Neural cell (in vitro differentiated cells): ENCODE data around the gene FAM170B. TPM values are rescaled to one million over a fixed set of nuclear protein-coding genes. Genes with fewer than 3 reads are reported as not detected.

Source experiments
- H2AFZ ChIP-seq: fragments of 200-600, 300-800 bp; sonication (generic), shearing (Covaris generic); 2 replicates; pipeline ENCODE4 v1.6.0; 2014; ENCODE audit warnings: low read depth, mild to moderate bottlenecking, antibody characterized with exemption, low read length, moderate library complexity
- H3F3A ChIP-seq: fragments of 200-600 bp; shearing (Covaris generic); 2 replicates; pipeline ENCODE4 v1.6.1; 2016; ENCODE audit warnings: mild to moderate bottlenecking, moderate library complexity, mixed read lengths, antibody characterized with exemption, low read length; ENCODE audit not compliant: insufficient read depth, poor library complexity, severe bottlenecking
- H3K27ac ChIP-seq: fragments of 200-600, 300-800 bp; sonication (generic), shearing (Covaris generic); 2 replicates; pipeline ENCODE4 v1.5.1; 2014; ENCODE audit warnings: mild to moderate bottlenecking, low read length, moderate library complexity
- H3K27me3 ChIP-seq: fragments of 300-800, 200-600 bp; sonication (generic), shearing (Covaris generic); 2 replicates; pipeline ENCODE4 v1.6.0; 2014; ENCODE audit warnings: mild to moderate bottlenecking, low read depth, low read length, moderate library complexity; ENCODE audit not compliant: insufficient read depth
- H3K36me3 ChIP-seq: fragments of 300-800, 200-600 bp; sonication (generic), shearing (Covaris generic); 2 replicates; pipeline ENCODE4 v1.5.1; 2014; ENCODE audit warnings: mild to moderate bottlenecking, antibody characterized with exemption, low read length, moderate library complexity; ENCODE audit not compliant: insufficient read depth
- H3K4me2 ChIP-seq: fragments of 300-800, 200-600 bp; sonication (generic), shearing (Covaris generic); 2 replicates; pipeline ENCODE4 v1.6.0; 2014; ENCODE audit warnings: mild to moderate bottlenecking, low read length
- H3K4me3 ChIP-seq: fragments of 300-800, 200-600 bp; sonication (generic), shearing (Covaris generic); 2 replicates; pipeline ENCODE4 v1.5.1; 2014; ENCODE audit warnings: mild to moderate bottlenecking, low read length, moderate library complexity
- H3K79me2 ChIP-seq: fragments of 200-600 bp; shearing (Covaris generic); replicated peaks from 2 replicates; pipeline ENCODE4 v1.6.0; 2014; ENCODE audit warnings: mild to moderate bottlenecking, low read length, moderate library complexity; ENCODE audit not compliant: insufficient read depth
- H3K9ac ChIP-seq: fragments of 300-800, 200-600 bp; sonication (generic), shearing (Covaris generic); 2 replicates; pipeline ENCODE4 v1.6.1; 2016; ENCODE audit warnings: mild to moderate bottlenecking, low read length, mixed read lengths
- H3K9me2 ChIP-seq: fragments of 200-600 bp; shearing (Covaris generic); 2 replicates; pipeline ENCODE4 v1.6.1; 2016; ENCODE audit warnings: mild to moderate bottlenecking, low read length, mixed read lengths; ENCODE audit not compliant: insufficient read depth
- H3K9me3 ChIP-seq: fragments of 200-600, 300-800 bp; sonication (generic), shearing (Covaris generic); 2 replicates; pipeline ENCODE4 v1.6.1; 2016; ENCODE audit warnings: mild to moderate bottlenecking, mixed run types, low read length, moderate library complexity, mixed read lengths
- H4K20me1 ChIP-seq: fragments of 200-600 bp; shearing (Covaris generic); 2 replicates; pipeline ENCODE4 v1.6.1; 2016; ENCODE audit warnings: mild to moderate bottlenecking, mixed run types; ENCODE audit not compliant: insufficient read depth
- EP300 ChIP-seq: fragments of 450-650 bp; conservative IDR thresholded peaks from 2 replicates; pipeline ENCODE4 v1.6.1; 2014; ENCODE audit warnings: antibody characterized with exemption, mild to moderate bottlenecking, moderate library complexity; ENCODE audit not compliant: poor library complexity, severe bottlenecking
- EZH2 ChIP-seq: fragments of 200-600, 300-800 bp; shearing (Covaris generic), sonication (generic); IDR thresholded peaks from 2 replicates; pipeline ENCODE4 v1.6.1; 2014; ENCODE audit warnings: antibody characterized with exemption, low read length, borderline replicate concordance, mild to moderate bottlenecking; ENCODE audit not compliant: insufficient read depth, poor library complexity, severe bottlenecking
- MXI1 ChIP-seq: fragments of 450-650 bp; conservative IDR thresholded peaks from 2 replicates; pipeline ENCODE4 v1.6.1; 2014; ENCODE audit warnings: antibody characterized with exemption, mild to moderate bottlenecking; ENCODE audit not compliant: poor library complexity, severe bottlenecking
- POLR2AphosphoS5 ChIP-seq: IDR thresholded peaks from 2 replicates; pipeline ENCODE4 v1.6.1; 2012
- RAD21 ChIP-seq: fragments of 450-650 bp; conservative IDR thresholded peaks from 2 replicates; pipeline ENCODE4 v1.6.1; 2014; ENCODE audit warnings: antibody characterized with exemption, mild to moderate bottlenecking, moderate library complexity
- SMC3 ChIP-seq: fragments of 450-650 bp; conservative IDR thresholded peaks from 2 replicates; pipeline ENCODE4 v1.6.1; 2014; ENCODE audit warnings: antibody characterized with exemption, mild to moderate bottlenecking, moderate library complexity; ENCODE audit not compliant: poor library complexity
- TAF1 ChIP-seq: IDR thresholded peaks from 2 replicates; pipeline ENCODE4 v1.6.1; 2012; ENCODE audit warnings: low read depth
- polyA plus RNA-seq: library from polyadenylated mRNA; depleted of rRNA; stranded (reverse); fragments of >200 nt; gene quantifications from 2 replicates; pipeline ENCODE4 v1.2.3, GENCODE V29; 2014
- TF ChIP-seq, protein P1 (sequence below): fragments of 450-650 bp; IDR thresholded peaks from 2 replicates; pipeline ENCODE4 v1.5.1; 2014; ENCODE audit warnings: antibody characterized with exemption, mild to moderate bottlenecking, moderate library complexity; ENCODE audit not compliant: poor library complexity, severe bottlenecking
- TF ChIP-seq, protein P2 (sequence below): IDR thresholded peaks from 2 replicates; pipeline ENCODE4 v1.6.1; 2012; ENCODE audit warnings: borderline replicate concordance

The FAM170B gene
- polyA plus RNA-seq, 1 donor from 2014 or later: not detected

- Histone ChIP-seq H3K9ac (no peak overlapping the region), H3K27ac (no peak overlapping the region), H3K9me2 (no peaks in the 10 kb centered on the region), H3K4me2 (no peak overlapping the region), H3K9me3 (no peaks in the 10 kb centered on the region), H3K27me3 (no peaks in the 10 kb centered on the region), H3F3A (no peaks in the 10 kb centered on the region), H4K20me1 (no peaks in the 10 kb centered on the region), H3K4me3 (no peak overlapping the region), H3K36me3 (no peaks in the 10 kb centered on the region), H2AFZ (no peak overlapping the region), H3K79me2 (no peaks in the 10 kb centered on the region)
- TF ChIP-seq EZH2: no peak
- no peak for TF ChIP-seq SMC3
- no peak for TF ChIP-seq POLR2AphosphoS5
- TF ChIP-seq EP300: no peak
- no peak for TF ChIP-seq TAF1
- no peak for TF ChIP-seq RAD21
- TF ChIP-seq, protein P1, sequence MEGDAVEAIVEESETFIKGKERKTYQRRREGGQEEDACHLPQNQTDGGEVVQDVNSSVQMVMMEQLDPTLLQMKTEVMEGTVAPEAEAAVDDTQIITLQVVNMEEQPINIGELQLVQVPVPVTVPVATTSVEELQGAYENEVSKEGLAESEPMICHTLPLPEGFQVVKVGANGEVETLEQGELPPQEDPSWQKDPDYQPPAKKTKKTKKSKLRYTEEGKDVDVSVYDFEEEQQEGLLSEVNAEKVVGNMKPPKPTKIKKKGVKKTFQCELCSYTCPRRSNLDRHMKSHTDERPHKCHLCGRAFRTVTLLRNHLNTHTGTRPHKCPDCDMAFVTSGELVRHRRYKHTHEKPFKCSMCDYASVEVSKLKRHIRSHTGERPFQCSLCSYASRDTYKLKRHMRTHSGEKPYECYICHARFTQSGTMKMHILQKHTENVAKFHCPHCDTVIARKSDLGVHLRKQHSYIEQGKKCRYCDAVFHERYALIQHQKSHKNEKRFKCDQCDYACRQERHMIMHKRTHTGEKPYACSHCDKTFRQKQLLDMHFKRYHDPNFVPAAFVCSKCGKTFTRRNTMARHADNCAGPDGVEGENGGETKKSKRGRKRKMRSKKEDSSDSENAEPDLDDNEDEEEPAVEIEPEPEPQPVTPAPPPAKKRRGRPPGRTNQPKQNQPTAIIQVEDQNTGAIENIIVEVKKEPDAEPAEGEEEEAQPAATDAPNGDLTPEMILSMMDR: no peak
- TF ChIP-seq, protein P2, sequence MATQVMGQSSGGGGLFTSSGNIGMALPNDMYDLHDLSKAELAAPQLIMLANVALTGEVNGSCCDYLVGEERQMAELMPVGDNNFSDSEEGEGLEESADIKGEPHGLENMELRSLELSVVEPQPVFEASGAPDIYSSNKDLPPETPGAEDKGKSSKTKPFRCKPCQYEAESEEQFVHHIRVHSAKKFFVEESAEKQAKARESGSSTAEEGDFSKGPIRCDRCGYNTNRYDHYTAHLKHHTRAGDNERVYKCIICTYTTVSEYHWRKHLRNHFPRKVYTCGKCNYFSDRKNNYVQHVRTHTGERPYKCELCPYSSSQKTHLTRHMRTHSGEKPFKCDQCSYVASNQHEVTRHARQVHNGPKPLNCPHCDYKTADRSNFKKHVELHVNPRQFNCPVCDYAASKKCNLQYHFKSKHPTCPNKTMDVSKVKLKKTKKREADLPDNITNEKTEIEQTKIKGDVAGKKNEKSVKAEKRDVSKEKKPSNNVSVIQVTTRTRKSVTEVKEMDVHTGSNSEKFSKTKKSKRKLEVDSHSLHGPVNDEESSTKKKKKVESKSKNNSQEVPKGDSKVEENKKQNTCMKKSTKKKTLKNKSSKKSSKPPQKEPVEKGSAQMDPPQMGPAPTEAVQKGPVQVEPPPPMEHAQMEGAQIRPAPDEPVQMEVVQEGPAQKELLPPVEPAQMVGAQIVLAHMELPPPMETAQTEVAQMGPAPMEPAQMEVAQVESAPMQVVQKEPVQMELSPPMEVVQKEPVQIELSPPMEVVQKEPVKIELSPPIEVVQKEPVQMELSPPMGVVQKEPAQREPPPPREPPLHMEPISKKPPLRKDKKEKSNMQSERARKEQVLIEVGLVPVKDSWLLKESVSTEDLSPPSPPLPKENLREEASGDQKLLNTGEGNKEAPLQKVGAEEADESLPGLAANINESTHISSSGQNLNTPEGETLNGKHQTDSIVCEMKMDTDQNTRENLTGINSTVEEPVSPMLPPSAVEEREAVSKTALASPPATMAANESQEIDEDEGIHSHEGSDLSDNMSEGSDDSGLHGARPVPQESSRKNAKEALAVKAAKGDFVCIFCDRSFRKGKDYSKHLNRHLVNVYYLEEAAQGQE: no peak
- TF ChIP-seq MXI1: no peak
Measured at GRCh38 chr10:49171326-49172060, 37.7 kb upstream of the FAM170B start.

- Histone ChIP-seq H3K4me3 (no peak overlapping the region), H3K27me3 (no peaks in the 10 kb centered on the region), H4K20me1 (no peaks in the 10 kb centered on the region), H3K4me2 (no peak overlapping the region), H2AFZ (no peak overlapping the region), H3K36me3 (no peaks in the 10 kb centered on the region), H3K9me3 (no peaks in the 10 kb centered on the region), H3K79me2 (no peaks in the 10 kb centered on the region), H3K27ac (no peak overlapping the region), H3K9me2 (no peaks in the 10 kb centered on the region), H3K9ac (no peak overlapping the region), H3F3A (no peaks in the 10 kb centered on the region)
- TF ChIP-seq POLR2AphosphoS5: no peak
- TF ChIP-seq, protein P1: no peak
- no peak for TF ChIP-seq EP300
- TF ChIP-seq, protein P2: no peak
- no peak for TF ChIP-seq EZH2
- TF ChIP-seq RAD21: no peak
- no peak for TF ChIP-seq SMC3
- TF ChIP-seq MXI1: no peak
- no peak for TF ChIP-seq TAF1
Measured at GRCh38 chr10:49170632-49171325, 37.0 kb upstream of the FAM170B start.
